Measurements from ENCODE around the gene PNMA6E.

GRCh38 chrX:153378607-153379006 is 22.5 kb downstream of the PNMA6E start:
- TF ChIP-seq CTCF (IDR thresholded peaks at IDR 0.05) (no peak), POLR2A (IDR thresholded peaks at IDR 0.05) (no peak)
